HG02588 (cell line): Measurements from ENCODE around the gene ASCL5.
"Not testable (repeated sequence)": the region's sequence is repeated elsewhere in the genome, so short reads cannot be mapped to it uniquely, and the experiment has no call there.

Experiments used
- ATAC-seq: cut with Tn5 transposase; IDR thresholded peaks from one replicate; pipeline ENCODE4 v1.9.1; 2021; ENCODE audit warnings: mild to moderate bottlenecking, moderate library complexity; ENCODE audit not compliant: unreplicated experiment

The ASCL5 gene

GRCh38 chr1:201126832-201127754 lies at the start of gene ASCL5:
Gene ASCL5, minus strand, starts transcription at chr1:201127184. Its CDS starts 11,812 bp downstream, at chr1:201115372.
- no peak for ATAC-seq

- no peak for ATAC-seq
These were observed 49.0 kb upstream of the ASCL5 start for GRCh38 chr1:201175820-201176500.

- no peak for ATAC-seq
These were observed 46.8 kb upstream of the ASCL5 start for GRCh38 chr1:201173736-201174135.

GRCh38 chr1:201172999-201173610 lies 46.1 kb upstream of the ASCL5 start:
- no peak for ATAC-seq

- ATAC-seq = no peak
These were observed 45.3 kb upstream of the ASCL5 start for GRCh38 chr1:201172326-201172725.

- ATAC-seq = peak; percentile 36
These were observed 44.4 kb upstream of the ASCL5 start for GRCh38 chr1:201171063-201172036.

GRCh38 chr1:201170533-201171062 lies 43.6 kb upstream of the ASCL5 start:
- ATAC-seq = peak; percentile 97

GRCh38 chr1:201169971-201170532 lies 43.1 kb upstream of the ASCL5 start:
- ATAC-seq = no peak

- ATAC-seq = no peak
These were observed 42.2 kb upstream of the ASCL5 start for GRCh38 chr1:201169203-201169602.

GRCh38 chr1:201167041-201167991 lies 40.3 kb upstream of the ASCL5 start:
- no peak for ATAC-seq

GRCh38 chr1:201164645-201165044 lies 37.7 kb upstream of the ASCL5 start:
- ATAC-seq = no peak

GRCh38 chr1:201163707-201164106 lies 36.7 kb upstream of the ASCL5 start:
- no peak for ATAC-seq

GRCh38 chr1:201163036-201163435 lies 36.1 kb upstream of the ASCL5 start:
- not testable (repeated sequence) for ATAC-seq

- ATAC-seq = no peak
These were observed 31.0 kb upstream of the ASCL5 start for GRCh38 chr1:201157949-201158348.

GRCh38 chr1:201156819-201157218 lies 29.8 kb upstream of the ASCL5 start:
- ATAC-seq = no peak

GRCh38 chr1:201156346-201156745 lies 29.4 kb upstream of the ASCL5 start:
- no peak for ATAC-seq

GRCh38 chr1:201155354-201155753 lies 28.4 kb upstream of the ASCL5 start:
- no peak for ATAC-seq

GRCh38 chr1:201154389-201155165 lies 27.6 kb upstream of the ASCL5 start, which contains the start of gene TMEM9:
Gene TMEM9, minus strand, starts transcription at chr1:201154474. Its CDS starts 551 bp downstream, at chr1:201153923.
- peak; percentile 96 for ATAC-seq
